GM19395 (cell line): ENCODE data around the gene KRTAP4-4.

Experiments
- ATAC-seq: cut with Tn5 transposase; IDR thresholded peaks from one replicate; pipeline ENCODE4 v1.9.1; 2021; ENCODE audit warnings: mild to moderate bottlenecking, moderate library complexity; ENCODE audit not compliant: unreplicated experiment

The KRTAP4-4 gene

DNA sequence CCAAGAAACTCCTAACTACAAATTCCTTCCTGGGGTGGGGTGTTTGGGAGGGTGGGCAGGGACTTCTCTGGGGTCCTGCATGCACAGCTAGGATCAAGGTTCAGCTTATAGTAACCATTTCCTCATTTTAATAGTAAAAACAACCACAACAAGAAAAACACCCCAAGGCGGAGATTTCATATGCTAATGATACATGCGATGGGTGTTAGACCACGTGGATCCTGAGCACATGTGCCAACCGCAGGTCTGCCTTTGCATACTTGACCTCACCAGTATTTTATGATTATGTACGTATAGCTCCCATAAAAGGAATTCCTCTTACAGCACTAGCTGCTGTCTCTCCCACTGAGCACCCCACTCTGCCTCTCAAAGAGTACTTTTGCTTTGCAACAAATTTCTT is 44.3 kb downstream of the KRTAP4-4 start:
- no peak for ATAC-seq

DNA sequence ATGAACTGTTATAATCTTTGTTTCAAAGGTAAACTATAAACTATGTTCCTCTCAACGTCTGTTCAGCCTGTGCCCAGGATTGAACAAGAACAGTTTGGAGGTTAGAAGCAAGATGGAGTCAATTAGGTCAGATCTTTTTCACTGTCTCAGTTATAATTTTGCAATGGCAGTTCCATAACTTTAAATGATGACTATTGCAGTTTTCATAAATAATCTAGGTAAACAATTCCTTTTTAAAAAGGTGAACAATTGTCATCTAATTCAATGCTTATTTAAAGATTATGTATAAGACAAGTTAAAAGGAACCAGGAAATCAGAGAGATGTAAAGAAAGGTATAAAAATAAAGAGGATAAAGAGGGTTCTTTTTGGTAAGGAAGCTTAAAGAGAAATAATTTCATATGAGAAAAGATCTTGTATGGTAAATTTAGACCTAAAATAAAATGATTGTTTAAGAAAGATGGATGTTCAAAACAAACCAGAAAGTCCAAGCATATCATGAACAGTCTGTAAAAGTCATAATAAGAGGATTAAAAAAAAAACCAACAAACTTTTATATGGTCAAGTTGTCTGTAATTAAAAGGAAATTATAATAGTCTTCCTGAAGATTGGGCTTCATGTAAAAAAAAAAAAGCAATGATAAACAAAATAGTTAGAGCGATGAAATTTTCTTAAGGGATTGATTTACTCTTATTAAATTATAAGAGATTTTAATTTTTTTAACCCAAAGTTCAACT is 49.2 kb downstream of the KRTAP4-4 start:
- no peak for ATAC-seq
